IPS DF 6.9 (cell line): Measurements from ENCODE around the gene EIF4E3.

Experiments
- DNase-seq: peaks from one replicate; pipeline ENCODE4 v3.0.0-alpha.2; 2013; ENCODE audit warnings: low read depth, low spot score
- H3K27ac ChIP-seq: one replicate; pipeline ENCODE4 v1.5.1; 2013; ENCODE audit warnings: low read length, control low read depth
- H3K27me3 ChIP-seq: 2 replicates; pipeline ENCODE4 v1.6.1; 2013; ENCODE audit warnings: mild to moderate bottlenecking, low read length; ENCODE audit not compliant: control insufficient read depth, insufficient read depth
- H3K36me3 ChIP-seq: 2 replicates; pipeline ENCODE4 v1.6.1; 2013; ENCODE audit warnings: low read length; ENCODE audit not compliant: control insufficient read depth, insufficient read depth
- H3K4me1 ChIP-seq: 2 replicates; pipeline ENCODE4 v1.6.1; 2013; ENCODE audit warnings: low read length; ENCODE audit not compliant: control insufficient read depth, insufficient read depth
- H3K4me3 ChIP-seq: 2 replicates; pipeline ENCODE4 v1.5.1; 2013; ENCODE audit warnings: mild to moderate bottlenecking, low read length
- H3K9me3 ChIP-seq: 2 replicates; pipeline ENCODE4 v1.6.1; 2013; ENCODE audit warnings: low read length, inconsistent platforms; ENCODE audit not compliant: control insufficient read depth, insufficient read depth
- WGBS: extraction: QIAGEN DNeasy Blood & Tissue Kit; methylation state at CpG from one replicate; pipeline ENCODE4 v1.1.7; 2013; ENCODE audit warnings: mixed read lengths, missing lambda C conversion rate; ENCODE audit not compliant: insufficient read length, insufficient coverage; 5-methylcytosine and 5-hydroxymethylcytosine counted together

Gene EIF4E3

DNA sequence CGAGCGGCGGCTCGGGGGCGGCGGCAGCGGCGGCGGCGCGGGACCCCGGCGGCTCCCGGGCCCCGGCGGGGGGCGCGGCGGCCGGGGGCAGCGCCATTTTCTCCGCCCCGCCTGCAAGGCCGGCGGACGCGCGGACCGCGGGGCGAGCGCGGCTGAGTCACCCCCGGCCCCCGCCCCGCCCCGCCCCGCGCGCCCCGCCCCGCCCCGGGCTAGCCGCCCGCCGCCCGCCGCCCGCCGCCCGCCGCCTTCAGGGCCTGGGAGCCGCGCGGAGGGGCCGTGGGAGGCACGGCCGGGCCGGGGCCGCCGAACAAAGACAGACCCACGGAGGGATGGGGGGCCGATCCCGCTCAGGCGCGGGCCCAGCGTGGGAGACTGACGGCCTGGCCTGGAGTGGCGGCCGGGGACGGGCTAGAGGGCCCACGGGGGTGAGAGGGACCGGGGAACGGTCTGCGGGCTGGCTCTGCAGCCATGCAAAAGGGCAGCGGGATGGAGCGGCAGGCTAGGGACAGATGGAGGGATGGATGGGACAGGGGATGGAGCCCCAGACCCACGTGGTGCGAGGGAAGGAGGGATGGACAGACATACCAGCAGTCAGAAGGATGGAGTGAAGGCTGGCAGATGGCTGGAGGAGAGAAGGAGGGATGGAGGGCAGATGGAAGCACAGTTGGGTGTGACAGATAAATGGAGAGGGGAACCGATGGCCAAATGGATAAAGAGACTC, at the start of gene EIF4E3:
Gene EIF4E3, minus strand, starts transcription at position 132 of the 721 bp plus-strand sequence. Its CDS starts 35 bp downstream, at position 97.
- Histone ChIP-seq H3K27me3 (peaks cover 6% of the 10 kb centered on the region; the same call in 1 of the 2 replicates), H3K27ac (no peak within 1 kb of the TSS), H3K4me3 (peak within 1 kb of the TSS; percentile 88), H3K36me3 (no peaks in the 10 kb centered on the region; the same call in 1 of the 2 replicates), H3K9me3 (no peaks in the 10 kb centered on the region), H3K4me1 (peaks cover 4% of the 10 kb centered on the region; the same call in 1 of the 2 replicates)
- WGBS, result no CpG with 5 or more reads among the region's 80 CpGs
- DNase-seq, result no peak

DNA sequence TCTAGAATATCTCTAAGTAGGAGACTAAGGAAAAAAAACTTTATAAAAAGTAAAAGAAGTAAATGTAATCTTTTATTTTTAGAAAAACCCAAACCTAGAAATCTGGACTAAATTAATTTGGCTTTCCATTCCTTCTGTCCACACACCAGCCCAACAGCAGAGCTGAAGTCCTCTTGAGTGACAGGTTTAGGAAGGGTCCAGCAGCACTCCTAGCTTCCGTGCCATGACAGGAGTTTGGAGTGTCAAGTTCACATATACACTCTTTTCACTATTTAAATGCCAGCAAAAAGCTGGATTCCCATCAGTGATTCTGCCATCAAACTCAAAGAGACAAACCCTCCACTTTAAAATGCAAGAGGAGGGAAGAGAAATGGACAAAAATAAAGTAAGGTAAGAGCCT, 46.7 kb upstream of the EIF4E3 start:
- no peaks in the 10 kb centered on the region; the same call in 1 of the 2 replicates for H3K9me3 ChIP-seq
- no peak overlapping the region for H3K4me3 ChIP-seq
- H3K4me1 ChIP-seq, result peaks cover 4% of the 10 kb centered on the region; the same call in 1 of the 2 replicates
- H3K27me3 ChIP-seq, result no peaks in the 10 kb centered on the region
- H3K27ac ChIP-seq, result no peak overlapping the region
- no peak for DNase-seq
- H3K36me3 ChIP-seq, result no peaks in the 10 kb centered on the region
- no CpG with 5 or more reads among the region's 1 CpG for WGBS

DNA sequence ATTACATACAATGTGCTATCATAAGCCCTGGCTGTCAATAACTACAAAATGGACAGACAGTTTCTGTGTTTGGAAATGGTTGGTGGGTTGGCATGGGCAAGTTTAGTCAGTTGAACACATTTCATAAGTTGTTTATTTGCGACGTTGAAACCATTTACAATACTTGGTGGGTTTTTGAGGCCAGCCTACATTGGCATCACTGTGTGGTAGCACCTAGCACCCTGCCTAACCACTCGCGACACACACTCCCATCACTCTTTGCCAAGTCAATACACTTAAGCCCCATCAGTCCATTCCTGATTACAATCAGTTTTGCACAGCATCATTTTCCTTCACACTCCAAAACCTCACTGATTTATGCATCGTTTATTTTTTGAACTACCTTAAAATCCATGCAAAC, 45.9 kb upstream of the EIF4E3 start:
- WGBS, result 100% methylated on average over 1 of the region's 5 CpGs
- no peak overlapping the region for H3K27ac ChIP-seq
- H3K36me3 ChIP-seq, result no peaks in the 10 kb centered on the region
- peaks cover 4% of the 10 kb centered on the region; the same call in 1 of the 2 replicates for H3K4me1 ChIP-seq
- no peaks in the 10 kb centered on the region; the same call in 1 of the 2 replicates for H3K9me3 ChIP-seq
- no peak overlapping the region for H3K4me3 ChIP-seq
- no peak for DNase-seq
- H3K27me3 ChIP-seq, result no peaks in the 10 kb centered on the region

DNA sequence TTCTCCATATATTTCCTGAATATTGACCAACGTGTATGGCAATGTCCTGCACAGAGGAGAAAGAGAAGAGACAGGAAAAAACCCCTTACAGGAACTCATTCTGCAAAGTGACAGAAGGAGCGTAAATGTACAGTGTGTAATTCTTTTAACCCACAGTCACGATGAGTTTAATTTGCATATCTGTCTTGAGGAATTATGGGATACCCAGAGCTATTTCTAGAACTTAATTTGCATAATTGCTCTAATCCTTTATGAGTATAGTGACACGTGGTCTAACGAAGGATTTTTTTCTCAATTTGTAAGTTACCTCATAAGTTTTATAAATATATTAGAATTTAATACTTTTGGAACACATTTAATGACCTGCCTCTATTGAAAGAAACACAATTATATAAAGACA, 38.2 kb upstream of the EIF4E3 start:
- Histone ChIP-seq H3K36me3 (no peaks in the 10 kb centered on the region), H3K4me3 (no peak overlapping the region), H3K27me3 (no peaks in the 10 kb centered on the region), H3K27ac (no peak overlapping the region), H3K4me1 (no peaks in the 10 kb centered on the region), H3K9me3 (no peaks in the 10 kb centered on the region; the same call in 1 of the 2 replicates)
- no peak for DNase-seq
- no CpG with 5 or more reads among the region's 5 CpGs for WGBS

DNA sequence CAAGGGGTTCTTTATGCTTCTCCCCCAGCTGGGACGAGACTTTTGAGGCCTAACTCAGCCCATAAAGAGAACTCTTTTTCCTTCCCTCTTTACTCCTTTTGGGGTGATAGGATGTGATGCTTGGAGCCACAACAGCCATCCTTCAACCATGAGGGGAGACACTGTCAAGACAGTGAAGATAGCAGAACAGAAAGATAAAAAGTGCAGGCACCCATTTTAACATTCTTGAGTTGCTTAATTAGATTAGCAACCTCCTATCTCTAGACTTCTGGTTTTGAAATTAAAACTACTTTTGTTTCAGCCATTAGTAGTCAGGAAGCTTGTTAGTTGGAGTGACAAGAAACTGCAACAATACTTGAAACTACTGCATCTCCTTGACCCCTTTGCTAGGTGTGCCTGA, 34.9 kb upstream of the EIF4E3 start:
- WGBS, result no CpG with 5 or more reads among the region's 1 CpG
- H3K4me1 ChIP-seq, result peaks cover 1% of the 10 kb centered on the region; the same call in 1 of the 2 replicates
- H3K27ac ChIP-seq, result no peak overlapping the region
- no peaks in the 10 kb centered on the region for H3K9me3 ChIP-seq
- no peak for DNase-seq
- H3K4me3 ChIP-seq, result no peak overlapping the region
- H3K36me3 ChIP-seq, result no peaks in the 10 kb centered on the region
- peaks cover 3% of the 10 kb centered on the region; the same call in 1 of the 2 replicates for H3K27me3 ChIP-seq

- WGBS, result no CpG with 5 or more reads among the region's 5 CpGs
- no peak for DNase-seq
- Histone ChIP-seq H3K27me3 (peaks cover 7% of the 10 kb centered on the region; the same call in 1 of the 2 replicates), H3K4me1 (peaks cover 3% of the 10 kb centered on the region; the same call in 1 of the 2 replicates), H3K27ac (no peak overlapping the region), H3K36me3 (no peaks in the 10 kb centered on the region), H3K4me3 (no peak overlapping the region), H3K9me3 (no peaks in the 10 kb centered on the region)
Observed at GRCh38 chr3:71759401-71759800, 34.2 kb upstream of the EIF4E3 start.

DNA sequence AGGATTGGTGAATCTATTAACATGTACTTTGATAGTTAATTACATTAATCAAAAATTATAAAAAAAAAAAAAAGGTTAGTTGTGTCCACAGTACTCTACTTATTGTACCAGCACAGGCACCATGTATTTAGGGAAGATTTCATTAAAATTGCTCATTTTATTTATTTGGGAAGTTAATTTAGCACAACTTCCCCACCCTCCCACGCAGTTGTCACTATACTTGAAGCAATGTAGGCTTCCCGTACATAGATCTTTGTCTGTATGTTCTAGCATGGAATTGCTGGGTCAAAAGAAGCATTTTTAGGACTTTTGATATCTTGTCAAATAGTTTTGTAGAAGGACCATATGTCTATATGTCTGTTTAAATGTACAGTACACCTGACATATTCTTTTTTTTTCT, 32.9 kb upstream of the EIF4E3 start:
- Histone ChIP-seq H3K27me3 (peaks cover 10% of the 10 kb centered on the region; the same call in 1 of the 2 replicates), H3K36me3 (no peaks in the 10 kb centered on the region), H3K4me1 (peaks cover 4% of the 10 kb centered on the region; the same call in 1 of the 2 replicates), H3K9me3 (no peaks in the 10 kb centered on the region), H3K4me3 (no peak overlapping the region), H3K27ac (no peak overlapping the region)
- WGBS, result no CpG with 5 or more reads among the region's 2 CpGs
- no peak for DNase-seq

DNA sequence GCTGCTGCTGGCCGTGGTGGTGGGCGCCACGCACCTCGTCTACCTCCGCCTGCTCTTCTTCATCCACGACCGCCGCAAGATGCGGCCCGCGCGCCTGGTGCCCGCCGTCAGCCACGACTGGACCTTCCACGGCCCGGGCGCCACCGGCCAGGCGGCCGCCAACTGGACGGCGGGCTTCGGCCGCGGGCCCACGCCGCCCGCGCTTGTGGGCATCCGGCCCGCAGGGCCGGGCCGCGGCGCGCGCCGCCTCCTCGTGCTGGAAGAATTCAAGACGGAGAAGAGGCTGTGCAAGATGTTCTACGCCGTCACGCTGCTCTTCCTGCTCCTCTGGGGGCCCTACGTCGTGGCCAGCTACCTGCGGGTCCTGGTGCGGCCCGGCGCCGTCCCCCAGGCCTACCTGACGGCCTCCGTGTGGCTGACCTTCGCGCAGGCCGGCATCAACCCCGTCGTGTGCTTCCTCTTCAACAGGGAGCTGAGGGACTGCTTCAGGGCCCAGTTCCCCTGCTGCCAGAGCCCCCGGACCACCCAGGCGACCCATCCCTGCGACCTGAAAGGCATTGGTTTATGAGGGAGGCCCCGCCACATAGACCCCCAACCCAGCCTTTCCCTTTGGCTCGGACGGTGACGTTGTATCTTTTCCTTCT, 29.5 kb upstream of the EIF4E3 start:
- no peaks in the 10 kb centered on the region for H3K9me3 ChIP-seq
- no peak for DNase-seq
- peaks cover 23% of the 10 kb centered on the region for H3K27me3 ChIP-seq
- no peaks in the 10 kb centered on the region for H3K36me3 ChIP-seq
- WGBS, result no CpG with 5 or more reads among the region's 65 CpGs
- peaks cover 6% of the 10 kb centered on the region; the same call in 1 of the 2 replicates for H3K4me1 ChIP-seq
- peak overlapping the region; percentile 72; the same call in 1 of the 2 replicates for H3K4me3 ChIP-seq
- H3K27ac ChIP-seq, result no peak overlapping the region

GRCh38 chr3:71753701-71754609, 28.8 kb upstream of the EIF4E3 start, which contains the start of gene GPR27:
Gene GPR27, plus strand, starts transcription at chr3:71753855. Its CDS starts 195 bp downstream, at chr3:71754050.
- DNase-seq, result no peak
- H3K27ac ChIP-seq, result no peak within 1 kb of the TSS

More at GRCh38 chr3:71753701-71754609, 28.8 kb upstream of the EIF4E3 start, which contains the start of gene GPR27:
- Histone ChIP-seq H3K4me3 (peak within 1 kb of the TSS; percentile 72; the same call in 1 of the 2 replicates), H3K36me3 (no peaks in the 10 kb centered on the region), H3K27me3 (peaks cover 23% of the 10 kb centered on the region), H3K4me1 (peaks cover 6% of the 10 kb centered on the region; the same call in 1 of the 2 replicates), H3K9me3 (no peaks in the 10 kb centered on the region)
- no CpG with 5 or more reads among the region's 131 CpGs for WGBS
